GM12878 (cell line): ENCODE results near the gene TIMM22.
A peak's percentile ranks its signal among the peaks of the same experiment; 100 is the strongest.

Source experiments
- CEBPB ChIP-seq, 2 experiments: fragments of 150-350 bp in 1 of 2; IDR thresholded peaks; 2 replicates each; pipeline ENCODE4 v1.6.1; 2012 to 2014; ENCODE audit warnings: low read depth in 2 of 2, low read length in 2 of 2, borderline replicate concordance in 1 of 2, inconsistent platforms in 1 of 2
- FOS ChIP-seq: IDR thresholded peaks from 3 replicates; pipeline ENCODE4 v1.6.1; 2011; ENCODE audit warnings: borderline replicate concordance; ENCODE audit not compliant: insufficient read length; ENCODE audit errors: extremely low read depth
- JUNB ChIP-seq: IDR thresholded peaks from 2 replicates; pipeline ENCODE4 v1.6.1; 2016; ENCODE audit warnings: antibody characterized with exemption, mild to moderate bottlenecking
- POLR2A ChIP-seq: IDR thresholded peaks from 2 replicates; pipeline ENCODE4 v1.6.1; 2011; ENCODE audit warnings: low read depth, mild to moderate bottlenecking, low read length
- POLR2AphosphoS5 ChIP-seq: IDR thresholded peaks from 2 replicates; pipeline ENCODE4 v1.6.1; 2011; ENCODE audit warnings: mild to moderate bottlenecking, low read length, inconsistent platforms
- TAF1 ChIP-seq: IDR thresholded peaks from 2 replicates; pipeline ENCODE4 v1.6.1; 2011; ENCODE audit warnings: mild to moderate bottlenecking, low read depth, low read length, borderline replicate concordance
- TF ChIP-seq, protein P1 (sequence below), 3 experiments: IDR thresholded peaks in 2 of 3; conservative IDR thresholded peaks in 1 of 3; 2 replicates each; pipeline ENCODE4 v1.5.1; 2011; ENCODE audit warnings: low read depth in 3 of 3, low read length in 3 of 3, mild to moderate bottlenecking in 3 of 3, control low read depth in 2 of 3, moderate library complexity in 2 of 3, inconsistent platforms in 1 of 3, mixed read lengths in 1 of 3; ENCODE audit not compliant: control insufficient read depth in 2 of 3, insufficient read depth in 1 of 3; ENCODE audit errors: extremely low read depth in 1 of 3
- TF ChIP-seq, protein P2 (sequence below): fragments of 150-350 bp; IDR thresholded peaks from 2 replicates; pipeline ENCODE4 v1.6.1; 2014; ENCODE audit warnings: mild to moderate bottlenecking, low read depth, low read length
- TF ChIP-seq, protein P3 (sequence below): IDR thresholded peaks from 2 replicates; pipeline ENCODE4 v1.6.1; 2012; ENCODE audit warnings: low read depth, low read length, improper control_type of control experiment
- TF ChIP-seq, protein P4 (sequence below): IDR thresholded peaks from 2 replicates; pipeline ENCODE4 v1.6.1; 2011; ENCODE audit warnings: low read depth, low read length, improper control_type of control experiment, borderline replicate concordance

DNA sequence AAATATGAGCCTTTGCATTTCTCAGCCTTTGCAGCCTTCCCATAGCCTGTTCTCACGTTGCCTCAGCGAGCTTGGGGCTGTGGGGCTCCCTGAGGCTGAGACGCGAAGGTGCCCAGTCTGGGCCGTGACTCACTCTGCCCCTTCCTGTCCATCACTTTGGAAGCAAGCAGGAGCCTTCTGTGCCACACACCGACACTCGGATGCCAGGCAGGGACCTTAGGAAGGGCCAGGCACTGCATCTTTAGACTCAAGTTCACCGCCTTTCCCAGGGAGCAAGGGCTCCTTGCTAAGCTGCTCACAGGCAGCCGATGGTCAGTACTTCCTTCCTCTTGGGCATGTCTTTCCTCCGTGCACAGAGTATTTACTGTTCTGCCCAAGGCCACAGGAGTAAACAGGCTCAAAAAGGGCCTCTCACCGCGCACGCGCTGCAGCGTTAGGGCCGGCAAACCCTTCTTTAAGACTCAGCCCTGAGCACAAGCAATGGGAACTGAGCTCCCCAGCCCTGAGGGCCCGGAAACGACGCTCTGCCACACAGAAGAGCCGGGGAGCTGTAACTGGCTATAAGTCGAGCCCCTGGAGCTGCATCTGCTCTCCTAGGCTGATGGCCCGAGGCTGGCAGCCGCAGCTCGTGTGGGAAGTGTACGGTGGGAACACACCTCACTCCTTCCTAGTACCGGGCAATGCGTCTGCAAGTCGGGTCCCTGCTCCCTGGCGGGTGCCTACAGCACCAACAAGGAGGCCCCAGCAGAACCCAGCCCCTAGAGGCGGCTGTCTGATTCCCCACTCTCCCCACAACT lies 7.2 kb downstream of the TIMM22 start:
- TF ChIP-seq, protein P1, sequence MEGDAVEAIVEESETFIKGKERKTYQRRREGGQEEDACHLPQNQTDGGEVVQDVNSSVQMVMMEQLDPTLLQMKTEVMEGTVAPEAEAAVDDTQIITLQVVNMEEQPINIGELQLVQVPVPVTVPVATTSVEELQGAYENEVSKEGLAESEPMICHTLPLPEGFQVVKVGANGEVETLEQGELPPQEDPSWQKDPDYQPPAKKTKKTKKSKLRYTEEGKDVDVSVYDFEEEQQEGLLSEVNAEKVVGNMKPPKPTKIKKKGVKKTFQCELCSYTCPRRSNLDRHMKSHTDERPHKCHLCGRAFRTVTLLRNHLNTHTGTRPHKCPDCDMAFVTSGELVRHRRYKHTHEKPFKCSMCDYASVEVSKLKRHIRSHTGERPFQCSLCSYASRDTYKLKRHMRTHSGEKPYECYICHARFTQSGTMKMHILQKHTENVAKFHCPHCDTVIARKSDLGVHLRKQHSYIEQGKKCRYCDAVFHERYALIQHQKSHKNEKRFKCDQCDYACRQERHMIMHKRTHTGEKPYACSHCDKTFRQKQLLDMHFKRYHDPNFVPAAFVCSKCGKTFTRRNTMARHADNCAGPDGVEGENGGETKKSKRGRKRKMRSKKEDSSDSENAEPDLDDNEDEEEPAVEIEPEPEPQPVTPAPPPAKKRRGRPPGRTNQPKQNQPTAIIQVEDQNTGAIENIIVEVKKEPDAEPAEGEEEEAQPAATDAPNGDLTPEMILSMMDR (IDR thresholded peaks at IDR 0.05 in 2 of 3, conservative IDR thresholded peaks at IDR 0.05 in 1 of 3; ENCODE audit: control insufficient read depth in 2 of 3, extremely low read depth in 1 of 3, insufficient read depth in 1 of 3, low read depth in 3 of 3, low read length in 3 of 3): no peak
- TF ChIP-seq, protein P2, sequence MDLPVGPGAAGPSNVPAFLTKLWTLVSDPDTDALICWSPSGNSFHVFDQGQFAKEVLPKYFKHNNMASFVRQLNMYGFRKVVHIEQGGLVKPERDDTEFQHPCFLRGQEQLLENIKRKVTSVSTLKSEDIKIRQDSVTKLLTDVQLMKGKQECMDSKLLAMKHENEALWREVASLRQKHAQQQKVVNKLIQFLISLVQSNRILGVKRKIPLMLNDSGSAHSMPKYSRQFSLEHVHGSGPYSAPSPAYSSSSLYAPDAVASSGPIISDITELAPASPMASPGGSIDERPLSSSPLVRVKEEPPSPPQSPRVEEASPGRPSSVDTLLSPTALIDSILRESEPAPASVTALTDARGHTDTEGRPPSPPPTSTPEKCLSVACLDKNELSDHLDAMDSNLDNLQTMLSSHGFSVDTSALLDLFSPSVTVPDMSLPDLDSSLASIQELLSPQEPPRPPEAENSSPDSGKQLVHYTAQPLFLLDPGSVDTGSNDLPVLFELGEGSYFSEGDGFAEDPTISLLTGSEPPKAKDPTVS: no peak
- peak; percentile 52; the same call in 1 of the 2 replicates for TF ChIP-seq POLR2A
- TF ChIP-seq TAF1: no peak
- TF ChIP-seq, protein P3, sequence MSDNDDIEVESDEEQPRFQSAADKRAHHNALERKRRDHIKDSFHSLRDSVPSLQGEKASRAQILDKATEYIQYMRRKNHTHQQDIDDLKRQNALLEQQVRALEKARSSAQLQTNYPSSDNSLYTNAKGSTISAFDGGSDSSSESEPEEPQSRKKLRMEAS: no peak
- no peak for TF ChIP-seq CEBPB (IDR thresholded peaks at IDR 0.05; ENCODE audit: borderline replicate concordance in 1 of 2, low read depth in 2 of 2, low read length in 2 of 2)
- TF ChIP-seq JUNB: no peak
- TF ChIP-seq FOS: no peak
- TF ChIP-seq, protein P4, sequence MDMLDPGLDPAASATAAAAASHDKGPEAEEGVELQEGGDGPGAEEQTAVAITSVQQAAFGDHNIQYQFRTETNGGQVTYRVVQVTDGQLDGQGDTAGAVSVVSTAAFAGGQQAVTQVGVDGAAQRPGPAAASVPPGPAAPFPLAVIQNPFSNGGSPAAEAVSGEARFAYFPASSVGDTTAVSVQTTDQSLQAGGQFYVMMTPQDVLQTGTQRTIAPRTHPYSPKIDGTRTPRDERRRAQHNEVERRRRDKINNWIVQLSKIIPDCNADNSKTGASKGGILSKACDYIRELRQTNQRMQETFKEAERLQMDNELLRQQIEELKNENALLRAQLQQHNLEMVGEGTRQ: no peak
- no peak; the same call in 1 of the 2 replicates for TF ChIP-seq POLR2AphosphoS5
